ENCODE data around the gene ANKRD6. TPM values are rescaled to one million over a fixed set of nuclear protein-coding genes. Genes with fewer than 3 reads are reported as not detected.
A peak's percentile ranks its signal among the peaks of the same experiment; 100 is the strongest.
"Not testable (repeated sequence)": the region's sequence is repeated elsewhere in the genome, so short reads cannot be mapped to it uniquely, and the experiment has no call there.

Gene ANKRD6
- total and polyA plus RNA-seq, 8 donors: 14.1 to 50.7 (median 37.2) TPM

GRCh38 chr6:89623749-89624148, 190.8 kb downstream of the ANKRD6 start:
- intact Hi-C loops (cut with DNase I): no loop called here
- Histone ChIP-seq H3K4me1 (no peaks in the 10 kb centered on the region), H3K4me3 (no peak overlapping the region), H3K9me3 (no peaks in the 10 kb centered on the region), H3K27ac (no peak overlapping the region), H3K27me3 (no peaks in the 10 kb centered on the region), H3K36me3 (peaks cover 0 to 3% of the 10 kb centered on the region in 2 donors)
- no peak for DNase-seq
- ATAC-seq: no peak
- no peak for TF ChIP-seq CTCF (IDR thresholded peaks at IDR 0.05)

- Histone ChIP-seq H3K27me3 (no peaks in the 10 kb centered on the region), H3K4me3 (no peak overlapping the region), H3K4me1 (no peaks in the 10 kb centered on the region), H3K9me3 (no peaks in the 10 kb centered on the region), H3K27ac (no peak overlapping the region), H3K36me3 (peaks cover 0 to 27% of the 10 kb centered on the region in 2 donors)
- no peak for TF ChIP-seq CTCF (IDR thresholded peaks at IDR 0.05)
- intact Hi-C loops (cut with DNase I): no loop called here
- ATAC-seq (no peak), DNase-seq (no peak)
Observed at GRCh38 chr6:89630488-89630887, 197.5 kb downstream of the ANKRD6 start.

- Histone ChIP-seq H3K4me1 (peaks cover 4 to 21% of the 10 kb centered on the region in 2 donors), H3K36me3 (peaks cover 0 to 24% of the 10 kb centered on the region in 2 donors)
- H3K9me3 ChIP-seq; H3K4me3 ChIP-seq; H3K27ac ChIP-seq; ATAC-seq; intact Hi-C loops (cut with DNase I); H3K27me3 ChIP-seq; DNase-seq: not testable (repeated sequence)
Observed at GRCh38 chr6:89636412-89636811, 203.5 kb downstream of the ANKRD6 start.

GRCh38 chr6:89637960-89638319, 205.0 kb downstream of the ANKRD6 start:
- Histone ChIP-seq H3K9me3 (no peaks in the 10 kb centered on the region), H3K27me3 (no peaks in the 10 kb centered on the region), H3K36me3 (peaks cover 0 to 32% of the 10 kb centered on the region in 2 donors), H3K4me3 (peak overlapping the region; percentile 55 to 61), H3K4me1 (peaks cover 4 to 21% of the 10 kb centered on the region in 2 donors), H3K27ac (peak overlapping the region; percentile 85 to 88)
- DNase-seq (no peak), ATAC-seq (peak; percentile 19)
- intact Hi-C loops (cut with DNase I): no loop called here
- TF ChIP-seq CTCF (IDR thresholded peaks at IDR 0.05): no peak

GRCh38 chr6:89638320-89639195, 205.6 kb downstream of the ANKRD6 start, which contains the start of gene LYRM2:
Gene LYRM2, minus strand, starts transcription at chr6:89638747. Its CDS starts 31 bp downstream, at chr6:89638716.
- Histone ChIP-seq H3K36me3 (peaks cover 0 to 38% of the 10 kb centered on the region in 2 donors), H3K4me1 (peaks cover 4 to 21% of the 10 kb centered on the region in 2 donors), H3K27ac (peak within 1 kb of the TSS; percentile 85 to 88), H3K27me3 (no peaks in the 10 kb centered on the region), H3K9me3 (no peaks in the 10 kb centered on the region), H3K4me3 (peak within 1 kb of the TSS; percentile 55 to 61)
- ATAC-seq: peak; percentile 99
- DNase-seq: peak; percentile 96 to 99 (median 97)
- intact Hi-C loops (cut with DNase I): no loop called here
- no peak for TF ChIP-seq CTCF (IDR thresholded peaks at IDR 0.05)
